Measurements from ENCODE around the gene CFAP74. TPM values are rescaled to one million over a fixed set of nuclear protein-coding genes. Genes with fewer than 3 reads are reported as not detected.

CFAP74 gene
- total and polyA plus RNA-seq, 9 of the 15 experiments (the other 6 are each of a cell fraction or from before 2014, with no cell fraction given), result 0.03 to 0.15 (median 0.05) TPM; not detected in 6

DNA sequence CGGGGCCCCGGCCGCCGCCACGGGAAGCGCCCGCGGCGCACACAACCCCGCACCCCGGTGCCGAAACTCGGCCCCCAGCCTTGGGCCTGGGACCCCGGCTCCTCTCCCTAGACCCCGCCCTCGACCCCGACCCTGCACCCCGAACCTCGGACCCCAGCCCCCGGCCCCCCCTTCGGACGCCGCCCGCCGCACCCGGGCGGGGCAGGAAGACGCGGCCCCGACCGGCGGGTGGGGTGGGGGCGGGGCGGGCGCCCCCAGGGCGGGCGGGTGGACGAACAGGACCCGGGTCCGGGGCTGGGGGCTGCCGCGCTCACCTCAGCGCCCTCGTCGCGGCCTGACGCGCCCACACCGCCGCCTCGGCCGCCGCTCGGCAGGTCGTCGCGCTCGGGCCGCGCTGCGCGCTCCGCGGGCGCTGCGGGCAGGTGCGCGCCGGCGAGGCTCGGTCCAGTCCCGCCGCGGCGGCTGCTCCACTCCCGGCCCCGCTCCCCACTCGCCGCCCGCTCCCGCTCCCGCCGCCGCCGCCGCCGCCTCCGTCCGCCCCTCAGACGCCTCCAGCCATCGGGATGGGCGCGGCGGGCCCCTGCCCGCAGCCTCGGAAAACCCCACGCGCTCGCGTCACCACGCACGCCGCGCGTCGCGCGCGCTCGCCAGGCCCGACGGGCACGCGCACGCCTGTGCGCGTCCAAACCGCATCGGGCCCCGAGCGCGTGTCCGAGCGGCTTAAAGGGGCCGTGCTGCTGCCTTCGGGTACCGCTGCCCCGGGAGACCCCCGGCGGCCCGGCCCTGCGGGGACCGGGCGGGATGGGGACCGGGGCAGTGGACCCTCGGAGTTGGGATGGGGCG is 112.9 kb downstream of the CFAP74 start, which contains the start of gene GNB1 (continued):
- TF ChIP-seq, protein P1, sequence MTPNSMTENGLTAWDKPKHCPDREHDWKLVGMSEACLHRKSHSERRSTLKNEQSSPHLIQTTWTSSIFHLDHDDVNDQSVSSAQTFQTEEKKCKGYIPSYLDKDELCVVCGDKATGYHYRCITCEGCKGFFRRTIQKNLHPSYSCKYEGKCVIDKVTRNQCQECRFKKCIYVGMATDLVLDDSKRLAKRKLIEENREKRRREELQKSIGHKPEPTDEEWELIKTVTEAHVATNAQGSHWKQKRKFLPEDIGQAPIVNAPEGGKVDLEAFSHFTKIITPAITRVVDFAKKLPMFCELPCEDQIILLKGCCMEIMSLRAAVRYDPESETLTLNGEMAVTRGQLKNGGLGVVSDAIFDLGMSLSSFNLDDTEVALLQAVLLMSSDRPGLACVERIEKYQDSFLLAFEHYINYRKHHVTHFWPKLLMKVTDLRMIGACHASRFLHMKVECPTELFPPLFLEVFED (CRISPR knock-in tag; conservative IDR thresholded peaks at IDR 0.05), result no peak
- no peak for TF ChIP-seq TSC22D4 (tag; IDR thresholded peaks at IDR 0.05)
- no peak for TF ChIP-seq SETDB1 (IDR thresholded peaks at IDR 0.05; ENCODE audit: low read length)
- TF ChIP-seq HNRNPL (IDR thresholded peaks at IDR 0.05; ENCODE audit: low read depth, low read length), result no peak
- TF ChIP-seq ZBTB17 (CRISPR knock-in tag; IDR thresholded peaks at IDR 0.05), result no peak
- no peak for TF ChIP-seq TFAM (CRISPR knock-in tag; conservative IDR thresholded peaks at IDR 0.05)
- TF ChIP-seq, protein P2, sequence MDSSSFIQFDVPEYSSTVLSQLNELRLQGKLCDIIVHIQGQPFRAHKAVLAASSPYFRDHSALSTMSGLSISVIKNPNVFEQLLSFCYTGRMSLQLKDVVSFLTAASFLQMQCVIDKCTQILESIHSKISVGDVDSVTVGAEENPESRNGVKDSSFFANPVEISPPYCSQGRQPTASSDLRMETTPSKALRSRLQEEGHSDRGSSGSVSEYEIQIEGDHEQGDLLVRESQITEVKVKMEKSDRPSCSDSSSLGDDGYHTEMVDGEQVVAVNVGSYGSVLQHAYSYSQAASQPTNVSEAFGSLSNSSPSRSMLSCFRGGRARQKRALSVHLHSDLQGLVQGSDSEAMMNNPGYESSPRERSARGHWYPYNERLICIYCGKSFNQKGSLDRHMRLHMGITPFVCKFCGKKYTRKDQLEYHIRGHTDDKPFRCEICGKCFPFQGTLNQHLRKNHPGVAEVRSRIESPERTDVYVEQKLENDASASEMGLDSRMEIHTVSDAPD (CRISPR knock-in tag; IDR thresholded peaks at IDR 0.05), result peak; percentile 61; the same call in 1 of the 2 replicates
- TF ChIP-seq TCF7L2 (IDR thresholded peaks at IDR 0.05; ENCODE audit: low read depth, low read length), result no peak
- TF ChIP-seq, protein P3, sequence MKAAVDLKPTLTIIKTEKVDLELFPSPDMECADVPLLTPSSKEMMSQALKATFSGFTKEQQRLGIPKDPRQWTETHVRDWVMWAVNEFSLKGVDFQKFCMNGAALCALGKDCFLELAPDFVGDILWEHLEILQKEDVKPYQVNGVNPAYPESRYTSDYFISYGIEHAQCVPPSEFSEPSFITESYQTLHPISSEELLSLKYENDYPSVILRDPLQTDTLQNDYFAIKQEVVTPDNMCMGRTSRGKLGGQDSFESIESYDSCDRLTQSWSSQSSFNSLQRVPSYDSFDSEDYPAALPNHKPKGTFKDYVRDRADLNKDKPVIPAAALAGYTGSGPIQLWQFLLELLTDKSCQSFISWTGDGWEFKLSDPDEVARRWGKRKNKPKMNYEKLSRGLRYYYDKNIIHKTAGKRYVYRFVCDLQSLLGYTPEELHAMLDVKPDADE (conservative IDR thresholded peaks at IDR 0.05; ENCODE audit: control insufficient read depth, low read depth, low read length), result 0 out of 2 replicates have a peak, but pooled peaks have one; percentile 10
- no peak for TF ChIP-seq CC2D1A (IDR thresholded peaks at IDR 0.05)
- TF ChIP-seq LARP7 (IDR thresholded peaks at IDR 0.05), result no peak
- TF ChIP-seq OTX1 (CRISPR knock-in tag; IDR thresholded peaks at IDR 0.05), result no peak
- TF ChIP-seq SIRT6 (IDR thresholded peaks at IDR 0.05; ENCODE audit: low read depth, low read length), result no peak
- peak in 1 of 2 experiments; percentile 92; a peak in 2 of 4 replicates for TF ChIP-seq NONO (IDR thresholded peaks at IDR 0.05; ENCODE audit: low read depth in 2 of 2, low read length in 1 of 2)
- peak; percentile 38; the same call in 1 of the 2 replicates for TF ChIP-seq PML (IDR thresholded peaks at IDR 0.05; ENCODE audit: low read length)
- TF ChIP-seq, protein P4, sequence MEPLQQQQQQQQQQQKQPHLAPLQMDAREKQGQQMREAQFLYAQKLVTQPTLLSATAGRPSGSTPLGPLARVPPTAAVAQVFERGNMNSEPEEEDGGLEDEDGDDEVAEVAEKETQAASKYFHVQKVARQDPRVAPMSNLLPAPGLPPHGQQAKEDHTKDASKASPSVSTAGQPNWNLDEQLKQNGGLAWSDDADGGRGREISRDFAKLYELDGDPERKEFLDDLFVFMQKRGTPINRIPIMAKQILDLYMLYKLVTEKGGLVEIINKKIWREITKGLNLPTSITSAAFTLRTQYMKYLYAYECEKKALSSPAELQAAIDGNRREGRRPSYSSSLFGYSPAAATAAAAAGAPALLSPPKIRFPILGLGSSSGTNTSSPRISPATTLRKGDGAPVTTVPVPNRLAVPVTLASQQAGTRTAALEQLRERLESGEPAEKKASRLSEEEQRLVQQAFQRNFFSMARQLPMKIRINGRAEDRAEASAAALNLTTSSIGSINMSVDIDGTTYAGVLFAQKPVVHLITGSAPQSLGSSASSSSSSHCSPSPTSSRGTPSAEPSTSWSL (CRISPR knock-in tag; IDR thresholded peaks at IDR 0.05; ENCODE audit: borderline replicate concordance), result no peak
- no peak for TF ChIP-seq ZNF764 (CRISPR knock-in tag; IDR thresholded peaks at IDR 0.05; ENCODE audit: low read depth)
- TF ChIP-seq HDAC2 (IDR thresholded peaks at IDR 0.05), result no peak
- peak; percentile 38; the same call in 1 of the 2 replicates for TF ChIP-seq BHLHE40 (IDR thresholded peaks at IDR 0.05; ENCODE audit: low read length)
- TF ChIP-seq CHD4 (IDR thresholded peaks at IDR 0.05; ENCODE audit: insufficient read depth, insufficient replicate concordance, low read depth, low read length, poor library complexity, severe bottlenecking), result no peak
- no peak for TF ChIP-seq XRCC3 (IDR thresholded peaks at IDR 0.05)
- peak; percentile 69 for TF ChIP-seq TBP (optimal IDR thresholded peaks at IDR 0.05; ENCODE audit: low read depth, low read length)
- no peak for TF ChIP-seq ZKSCAN3 (CRISPR knock-in tag; IDR thresholded peaks at IDR 0.05)
- TF ChIP-seq ZNF586 (CRISPR knock-in tag; conservative IDR thresholded peaks at IDR 0.05), result no peak
- TF ChIP-seq CREM (IDR thresholded peaks at IDR 0.05; ENCODE audit: low read depth), result peak; percentile 96
